PC-3 (cell line): Measurements from ENCODE around the gene PRUNE2.

ENCODE experiments used
- EZH2 ChIP-seq: fragments of 300-600 bp; sonication (generic); IDR thresholded peaks from one replicate; pipeline ENCODE4 v1.6.1; 2017; ENCODE audit warnings: antibody characterized with exemption, mild to moderate bottlenecking, low read length; ENCODE audit not compliant: unreplicated experiment
- EZH2phosphoT487 ChIP-seq: fragments of 300-600 bp; sonication (generic); IDR thresholded peaks from 2 replicates; pipeline ENCODE4 v1.6.1; 2018; ENCODE audit warnings: mild to moderate bottlenecking, antibody characterized with exemption, low read length, borderline replicate concordance
- TF ChIP-seq, protein P1 (sequence below): fragments of 300-600 bp; sonication (generic); conservative IDR thresholded peaks from 2 replicates; pipeline ENCODE4 v1.5.1; 2017; ENCODE audit warnings: antibody characterized with exemption, low read depth, mild to moderate bottlenecking, low read length

DNA sequence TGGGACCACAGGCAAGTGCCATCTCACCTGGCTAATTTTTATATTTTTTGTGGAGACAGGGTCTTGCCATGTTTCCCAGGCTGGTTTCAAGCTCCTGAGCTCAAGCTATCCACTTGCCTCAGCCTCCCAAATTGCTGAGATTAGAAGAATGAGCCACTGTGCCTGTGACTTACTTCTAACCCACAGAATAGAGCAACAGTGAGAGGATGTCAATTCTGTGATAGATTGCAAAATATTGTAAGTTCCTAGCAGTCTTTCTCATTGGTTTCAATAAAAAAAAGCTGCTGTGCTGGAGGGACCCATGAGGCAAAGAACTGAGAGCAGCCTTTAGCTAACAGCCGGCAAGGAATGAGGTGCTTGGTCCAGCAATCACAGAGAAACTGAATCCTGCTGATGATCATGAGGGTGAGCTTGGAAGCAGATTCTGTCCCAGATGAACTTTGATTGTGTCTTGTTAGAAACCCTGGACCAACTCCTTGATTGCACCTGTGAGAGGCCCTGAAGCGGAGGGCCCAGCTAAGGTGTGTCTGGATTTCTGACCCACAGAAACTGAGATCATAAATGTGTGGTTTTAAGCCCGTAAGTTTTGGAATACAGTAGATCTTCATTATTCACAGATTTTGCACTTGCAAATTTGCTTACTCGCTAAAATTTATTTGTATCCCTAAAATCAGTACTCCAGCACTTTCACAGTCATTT, 297.2 kb downstream of the PRUNE2 start:
- TF ChIP-seq, protein P1, sequence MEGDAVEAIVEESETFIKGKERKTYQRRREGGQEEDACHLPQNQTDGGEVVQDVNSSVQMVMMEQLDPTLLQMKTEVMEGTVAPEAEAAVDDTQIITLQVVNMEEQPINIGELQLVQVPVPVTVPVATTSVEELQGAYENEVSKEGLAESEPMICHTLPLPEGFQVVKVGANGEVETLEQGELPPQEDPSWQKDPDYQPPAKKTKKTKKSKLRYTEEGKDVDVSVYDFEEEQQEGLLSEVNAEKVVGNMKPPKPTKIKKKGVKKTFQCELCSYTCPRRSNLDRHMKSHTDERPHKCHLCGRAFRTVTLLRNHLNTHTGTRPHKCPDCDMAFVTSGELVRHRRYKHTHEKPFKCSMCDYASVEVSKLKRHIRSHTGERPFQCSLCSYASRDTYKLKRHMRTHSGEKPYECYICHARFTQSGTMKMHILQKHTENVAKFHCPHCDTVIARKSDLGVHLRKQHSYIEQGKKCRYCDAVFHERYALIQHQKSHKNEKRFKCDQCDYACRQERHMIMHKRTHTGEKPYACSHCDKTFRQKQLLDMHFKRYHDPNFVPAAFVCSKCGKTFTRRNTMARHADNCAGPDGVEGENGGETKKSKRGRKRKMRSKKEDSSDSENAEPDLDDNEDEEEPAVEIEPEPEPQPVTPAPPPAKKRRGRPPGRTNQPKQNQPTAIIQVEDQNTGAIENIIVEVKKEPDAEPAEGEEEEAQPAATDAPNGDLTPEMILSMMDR, result no peak
- TF ChIP-seq EZH2 (no peak), EZH2phosphoT487 (no peak)
